ENCODE measurements around the gene OR51V1.
"Not testable (repeated sequence)": the region's sequence is repeated elsewhere in the genome, so short reads cannot be mapped to it uniquely, and the experiment has no call there.

The OR51V1 gene

DNA sequence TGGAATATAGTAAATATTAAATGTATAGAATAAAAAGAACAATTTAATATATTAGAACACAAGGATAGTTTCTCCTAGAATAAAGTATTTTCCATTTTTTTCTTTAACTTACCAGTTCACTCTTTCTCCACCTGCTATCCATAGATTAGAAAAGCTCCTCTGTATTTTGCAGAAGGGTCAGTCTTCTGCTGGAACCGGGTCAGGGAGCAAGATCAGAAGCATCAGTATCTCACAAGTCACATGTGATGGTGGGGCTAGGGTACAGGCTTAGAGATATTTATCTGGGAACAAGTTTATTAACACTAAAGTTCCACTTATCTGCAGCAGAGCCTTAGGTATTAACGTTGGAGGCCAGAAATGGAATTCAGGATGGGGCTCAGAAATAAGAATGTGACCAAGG lies 28.6 kb downstream of the OR51V1 start:
- DNase-seq (ENCODE audit: low read depth in 2 of 2, low spot score in 1 of 2), result no peak

DNA sequence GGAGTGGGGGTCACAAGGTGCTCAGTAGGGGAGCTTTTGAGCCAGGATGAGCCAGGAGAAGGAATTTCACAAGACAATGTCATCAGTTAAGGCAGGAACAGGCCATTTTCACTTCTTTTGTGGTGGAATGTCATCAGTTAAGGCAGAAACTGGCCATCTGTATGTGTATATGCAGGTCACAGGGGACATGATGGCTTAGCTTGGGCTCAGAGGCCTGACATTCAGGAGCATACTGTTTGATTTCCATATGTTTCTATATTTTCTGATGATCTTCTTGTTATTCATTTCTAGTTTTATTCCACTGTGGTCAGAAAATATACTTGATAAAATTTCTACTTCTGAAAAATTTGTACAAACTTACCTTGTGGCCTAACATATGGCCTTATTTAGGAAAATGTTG lies 34.6 kb downstream of the OR51V1 start:
- DNase-seq (ENCODE audit: low read depth in 2 of 2, low spot score in 1 of 2), result not testable (repeated sequence)

DNA sequence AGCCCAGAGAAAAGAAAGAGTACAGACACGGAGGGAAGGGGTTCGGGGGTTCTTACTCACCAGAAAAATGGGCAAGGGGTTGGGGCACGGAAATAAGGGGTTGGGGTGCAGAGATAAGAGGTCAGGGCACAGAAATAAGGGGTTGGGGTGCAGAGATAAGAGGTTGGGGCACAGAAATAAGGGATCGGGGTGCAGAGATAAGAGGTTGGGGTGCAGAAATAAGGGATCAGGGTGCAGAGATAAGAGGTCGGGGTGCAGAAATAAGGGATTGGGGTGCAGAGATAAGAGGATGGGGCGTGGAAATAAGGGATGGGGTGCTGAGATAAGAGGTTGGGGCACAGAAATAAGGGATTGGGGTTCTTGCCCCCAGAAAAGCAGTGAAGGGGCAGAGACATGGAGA lies 35.7 kb downstream of the OR51V1 start:
- DNase-seq (ENCODE audit: low read depth in 2 of 2, low spot score in 1 of 2), result not testable (repeated sequence)

DNA sequence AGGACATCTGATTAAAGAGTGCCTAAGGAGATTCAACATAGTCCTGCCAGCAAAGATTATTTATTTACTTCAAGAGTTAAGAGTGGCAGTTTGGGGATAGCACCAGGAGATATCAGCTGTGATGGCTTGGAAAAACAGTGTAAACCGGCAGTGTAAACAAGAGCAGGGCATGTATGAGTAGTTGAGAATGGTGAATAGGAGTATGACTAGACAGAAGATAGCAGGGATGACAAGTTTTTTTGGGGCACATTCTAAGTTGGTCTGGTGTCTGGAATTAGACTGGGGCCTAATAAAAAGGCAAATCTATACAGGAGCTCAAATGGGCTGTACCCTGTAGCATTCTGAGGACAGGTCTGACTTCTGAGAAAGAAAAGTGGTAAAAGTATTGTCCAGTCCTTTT lies 39.4 kb downstream of the OR51V1 start:
- not testable (repeated sequence) for DNase-seq (ENCODE audit: low read depth in 2 of 2, low spot score in 1 of 2)

DNA sequence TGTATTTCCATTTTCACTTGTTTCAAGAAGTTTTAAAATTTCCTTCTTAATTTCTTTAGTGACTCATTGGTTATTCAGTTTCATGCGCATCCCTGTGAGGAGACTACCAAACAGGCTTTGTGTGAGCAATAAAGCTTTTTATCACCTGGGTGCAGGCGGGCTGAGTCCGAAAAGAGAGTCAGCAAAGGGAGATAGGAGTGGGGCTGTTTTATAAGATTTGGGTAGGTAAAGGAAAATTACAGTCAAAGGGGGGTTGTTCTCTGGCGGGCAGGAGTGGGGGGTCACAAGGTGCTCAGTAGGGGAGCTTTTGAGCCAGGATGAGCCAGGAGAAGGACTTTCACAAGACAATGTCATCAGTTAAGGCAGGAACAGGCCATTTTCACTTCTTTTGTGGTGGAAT lies 40.3 kb downstream of the OR51V1 start:
- not testable (repeated sequence) for DNase-seq (ENCODE audit: low read depth in 2 of 2, low spot score in 1 of 2)

DNA sequence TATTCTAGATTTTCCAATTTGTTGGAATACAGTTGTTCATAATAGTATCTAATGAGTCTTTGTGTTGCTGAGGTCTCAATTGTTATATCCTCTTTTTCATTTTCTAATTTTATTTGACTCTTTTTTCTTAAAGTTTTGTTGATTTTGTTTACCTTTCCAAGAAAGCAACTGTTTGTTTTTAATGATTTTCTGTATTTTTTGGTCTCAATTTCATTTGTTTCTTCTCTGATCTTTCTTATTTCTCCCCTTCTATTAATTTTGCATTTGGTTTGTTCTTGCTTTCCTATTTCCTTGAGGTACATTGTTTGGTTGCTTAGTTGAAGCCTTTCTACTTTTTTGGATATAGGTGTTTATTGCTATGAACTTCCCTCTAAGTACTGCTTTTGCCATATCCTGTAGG lies 40.7 kb downstream of the OR51V1 start:
- no peak for DNase-seq (ENCODE audit: low read depth in 2 of 2, low spot score in 1 of 2)

DNA sequence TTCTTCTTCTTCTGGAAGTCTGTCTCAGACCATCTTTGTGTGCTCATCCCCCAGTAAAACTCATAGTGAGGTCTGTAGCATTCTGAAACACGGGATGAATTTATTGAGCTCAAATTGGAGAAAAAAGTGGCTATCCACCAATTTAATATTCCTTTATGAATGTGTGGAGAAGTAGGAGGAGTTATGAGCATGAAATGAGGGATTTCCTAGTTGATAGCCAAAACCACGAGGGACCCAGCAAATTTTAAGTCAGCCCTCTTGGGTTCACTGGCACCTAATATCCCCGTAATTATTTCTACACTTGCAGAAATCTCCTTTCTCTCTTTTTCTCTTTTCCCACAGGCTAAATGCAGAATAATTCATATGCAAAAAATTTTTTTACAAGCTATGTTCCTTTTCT lies 45.8 kb downstream of the OR51V1 start, which contains the start of gene OR52A1:
Gene OR52A1 (minus strand): TSS at position 101 of the 400 bp plus-strand sequence. CDS start 2,388 bp downstream, outside the sequence.
- no peak for DNase-seq (ENCODE audit: low read depth in 2 of 2, low spot score in 1 of 2)

DNA sequence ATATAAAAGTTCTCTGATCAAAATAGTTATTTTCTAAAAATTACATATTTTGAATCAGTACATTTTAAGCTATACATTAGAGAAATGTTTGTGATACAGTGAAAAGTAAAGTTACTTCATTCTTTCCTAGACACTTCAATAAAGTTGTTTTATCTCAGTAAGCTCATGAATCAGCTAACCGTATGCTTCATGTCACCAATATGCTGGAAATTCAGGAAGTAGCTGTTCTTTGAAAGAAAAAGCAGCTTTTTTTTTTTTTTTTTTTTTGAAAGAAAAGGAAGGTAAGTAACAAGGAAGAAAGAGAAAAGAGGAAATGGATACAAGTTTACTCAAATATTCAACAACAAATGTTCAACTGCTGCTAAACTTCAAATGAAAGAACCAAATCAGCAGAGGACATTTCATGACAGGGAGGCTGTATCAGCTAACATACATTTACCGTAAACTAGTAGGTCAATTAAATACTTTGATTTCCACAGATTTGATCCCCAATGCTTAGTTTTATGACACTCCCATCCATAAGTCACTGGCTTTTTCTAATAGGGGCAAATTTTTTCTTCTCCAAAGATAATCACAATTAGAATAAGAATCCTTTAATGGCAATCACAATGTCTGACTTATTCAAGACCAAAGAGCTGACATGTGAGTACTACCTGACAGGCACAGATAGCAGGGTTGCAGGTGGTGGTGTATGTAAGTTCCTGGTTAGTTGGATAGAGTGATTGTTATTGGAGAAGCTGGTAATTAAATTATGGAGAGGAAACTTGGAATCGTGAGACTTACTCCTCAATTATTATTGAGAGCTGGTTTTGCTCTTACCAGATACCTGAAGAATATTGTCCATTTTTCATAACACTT lies 46.7 kb downstream of the OR51V1 start:
- no peak for DNase-seq (ENCODE audit: low read depth in 2 of 2, low spot score in 1 of 2)

DNA sequence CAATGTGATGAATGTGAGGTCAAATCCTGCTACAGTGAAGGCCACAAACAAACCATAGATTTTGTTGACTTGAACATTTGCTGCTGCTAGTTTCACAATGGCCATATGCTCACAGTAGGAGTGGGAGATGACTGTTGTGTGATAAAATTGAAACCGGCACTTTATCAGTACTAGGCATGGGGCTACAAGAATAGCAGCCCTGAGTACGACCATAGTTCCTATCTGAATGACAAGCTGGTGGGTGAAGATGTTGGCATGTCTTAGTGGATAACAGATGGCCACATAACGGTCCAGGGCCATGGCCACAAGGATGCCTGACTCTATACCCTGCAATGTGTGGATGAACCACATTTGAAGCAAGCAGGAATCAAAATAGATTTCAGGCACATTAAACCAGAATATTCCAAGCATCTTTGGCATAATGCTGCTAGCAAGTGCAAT lies 48.7 kb downstream of the OR51V1 start:
- DNase-seq (ENCODE audit: low read depth in 2 of 2, low spot score in 1 of 2), result no peak

All from stimulated activated CD8-positive, alpha-beta memory T cell treated with anti-CD3 and anti-CD28 coated beads, Interleukin-4, amount 100 ng/mL, for 1 hour (primary cell).